HEK293 (cell line): Measurements from ENCODE around the gene RNF215.

Source experiments
- AEBP2 ChIP-seq: fragments of 450-650 bp; formaldehyde crosslinking; IDR thresholded peaks from 2 replicates; pipeline ENCODE4 v1.5.1; 2016; ENCODE audit warnings: missing biosample characterization, missing genetic modification characterization, borderline replicate concordance
- GLI4 ChIP-seq: fragments of 450-650 bp; formaldehyde crosslinking; IDR thresholded peaks from 2 replicates; pipeline ENCODE4 v1.5.1; 2016; ENCODE audit warnings: missing biosample characterization, missing genetic modification characterization
- HOXC10 ChIP-seq: sonication (generic); formaldehyde crosslinking; IDR thresholded peaks from 2 replicates; pipeline ENCODE4 v1.8.1; 2023; ENCODE audit warnings: mild to moderate bottlenecking, missing genetic modification reagents
- KLF1 ChIP-seq: fragments of 450-650 bp; formaldehyde crosslinking; IDR thresholded peaks from 2 replicates; pipeline ENCODE4 v1.5.1; 2016; ENCODE audit warnings: missing biosample characterization, missing genetic modification characterization
- KLF10 ChIP-seq: fragments of 450-650 bp; IDR thresholded peaks from 2 replicates; pipeline ENCODE4 v1.5.1; 2018; ENCODE audit warnings: missing biosample characterization, mild to moderate bottlenecking, missing genetic modification characterization
- REPIN1 ChIP-seq: fragments of 450-650 bp; formaldehyde crosslinking; IDR thresholded peaks from 2 replicates; pipeline ENCODE4 v1.5.1; 2017; ENCODE audit warnings: missing biosample characterization, missing genetic modification characterization, low read depth
- SALL2 ChIP-seq: fragments of 450-650 bp; formaldehyde crosslinking; IDR thresholded peaks from 2 replicates; pipeline ENCODE4 v1.5.0; 2017; ENCODE audit warnings: missing biosample characterization, mild to moderate bottlenecking, missing genetic modification characterization, borderline replicate concordance
- TSHZ1 ChIP-seq: fragments of 450-650 bp; formaldehyde crosslinking; IDR thresholded peaks from 2 replicates; pipeline ENCODE4 v1.5.1; 2016; ENCODE audit warnings: missing biosample characterization, missing genetic modification characterization, borderline replicate concordance
- ZEB2 ChIP-seq: fragments of 450-650 bp; formaldehyde crosslinking; IDR thresholded peaks from 2 replicates; pipeline ENCODE4 v1.5.1; 2016; ENCODE audit warnings: missing biosample characterization, missing genetic modification characterization
- ZNF394 ChIP-seq: fragments of 450-650 bp; formaldehyde crosslinking; IDR thresholded peaks from 2 replicates; pipeline ENCODE4 v1.5.1; 2016; ENCODE audit warnings: missing biosample characterization, missing genetic modification characterization, mild to moderate bottlenecking, moderate library complexity, borderline replicate concordance
- ZNF510 ChIP-seq: fragments of 450-650 bp; formaldehyde crosslinking; IDR thresholded peaks from 2 replicates; pipeline ENCODE4 v1.5.1; 2018; ENCODE audit warnings: mild to moderate bottlenecking, missing genetic modification characterization, missing biosample characterization; ENCODE audit not compliant: insufficient replicate concordance
- ZNF514 ChIP-seq: fragments of 450-650 bp; formaldehyde crosslinking; IDR thresholded peaks from 2 replicates; pipeline ENCODE4 v1.5.1; 2016; ENCODE audit warnings: missing biosample characterization, missing genetic modification characterization
- ZNF561 ChIP-seq: fragments of 450-650 bp; IDR thresholded peaks from 2 replicates; pipeline ENCODE4 v1.5.1; 2018; ENCODE audit warnings: missing biosample characterization, missing genetic modification characterization, borderline replicate concordance
- ZNF707 ChIP-seq: fragments of 450-650 bp; formaldehyde crosslinking; IDR thresholded peaks from 2 replicates; pipeline ENCODE4 v1.5.1; 2016; ENCODE audit warnings: missing biosample characterization, missing genetic modification characterization
- ZNF777 ChIP-seq: fragments of 450-650 bp; formaldehyde crosslinking; IDR thresholded peaks from 2 replicates; pipeline ENCODE4 v1.5.1; 2017; ENCODE audit warnings: missing biosample characterization, missing genetic modification characterization, borderline replicate concordance
- ZNF837 ChIP-seq: fragments of 450-650 bp; formaldehyde crosslinking; IDR thresholded peaks from 2 replicates; pipeline ENCODE4 v1.5.1; 2016; ENCODE audit warnings: missing biosample characterization, missing genetic modification characterization
- TF ChIP-seq, protein P1 (sequence below): fragments of 450-650 bp; formaldehyde crosslinking; IDR thresholded peaks from 2 replicates; pipeline ENCODE4 v1.5.1; 2016; ENCODE audit warnings: missing biosample characterization, missing genetic modification characterization
- TF ChIP-seq, protein P2 (sequence below): fragments of 450-650 bp; formaldehyde crosslinking; IDR thresholded peaks from 2 replicates; pipeline ENCODE4 v1.5.1; 2017; ENCODE audit warnings: missing biosample characterization, missing genetic modification characterization
- TF ChIP-seq, protein P3 (sequence below): fragments of 450-650 bp; formaldehyde crosslinking; IDR thresholded peaks from 2 replicates; pipeline ENCODE4 v1.5.1; 2016; ENCODE audit warnings: missing biosample characterization, missing genetic modification characterization
- TF ChIP-seq, protein P4 (sequence below): fragments of 450-650 bp; formaldehyde crosslinking; IDR thresholded peaks from 2 replicates; pipeline ENCODE4 v1.5.1; 2016; ENCODE audit warnings: missing biosample characterization, missing genetic modification characterization
- TF ChIP-seq, protein P5 (sequence below): fragments of 450-650 bp; formaldehyde crosslinking; optimal IDR thresholded peaks from 2 replicates; pipeline ENCODE3; 2016; ENCODE audit warnings: missing biosample characterization, mild to moderate bottlenecking, missing genetic modification characterization
- TF ChIP-seq, protein P6 (sequence below): fragments of 450-650 bp; formaldehyde crosslinking; IDR thresholded peaks from 2 replicates; pipeline ENCODE4 v1.5.1; 2016; ENCODE audit warnings: missing biosample characterization, missing genetic modification characterization

RNF215 gene

DNA sequence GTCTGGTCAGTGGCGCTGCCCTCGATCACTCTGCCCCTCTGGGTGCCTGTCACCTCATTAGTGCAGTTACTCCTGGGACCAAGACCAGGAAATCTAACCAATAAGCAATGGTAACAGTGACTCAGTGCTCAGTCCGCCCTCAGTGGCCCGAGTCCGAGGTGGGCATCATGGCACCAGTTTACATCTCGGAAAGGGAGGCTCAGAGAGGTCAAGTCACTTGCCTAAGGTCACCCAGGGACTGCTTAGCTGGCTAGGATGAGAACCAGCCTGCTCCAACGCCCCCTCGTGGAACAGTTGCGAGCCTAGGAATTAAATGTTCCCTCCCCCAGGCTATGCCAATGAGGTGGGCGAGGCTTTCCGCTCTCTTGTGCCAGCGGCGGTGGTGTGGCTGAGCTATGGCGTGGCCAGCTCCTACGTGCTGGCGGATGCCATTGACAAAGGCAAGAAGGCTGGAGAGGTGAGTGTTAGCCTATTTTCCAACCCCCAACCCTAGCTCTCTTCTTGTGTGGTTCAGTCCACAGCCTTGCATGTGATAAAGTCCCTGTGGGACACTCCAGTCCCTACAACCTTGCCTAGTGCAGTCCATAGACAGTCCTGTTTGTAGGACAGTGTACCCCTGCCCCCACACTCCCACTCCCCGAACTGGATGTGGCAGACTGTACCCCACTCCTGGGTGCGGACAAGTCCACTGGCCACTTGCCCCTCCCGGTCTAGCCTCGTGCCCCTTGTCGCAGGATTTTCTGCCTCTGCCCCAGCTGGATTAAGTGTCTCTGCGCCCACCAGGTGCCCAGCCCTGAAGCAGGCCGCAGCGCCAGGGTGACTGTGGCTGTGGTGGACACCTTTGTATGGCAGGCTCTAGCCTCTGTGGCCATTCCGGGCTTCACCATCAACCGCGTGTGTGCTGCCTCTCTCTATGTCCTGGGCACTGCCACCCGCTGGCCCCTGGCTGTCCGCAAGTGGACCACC, 39.5 kb upstream of the RNF215 start (continued):
- TF ChIP-seq, protein P1, sequence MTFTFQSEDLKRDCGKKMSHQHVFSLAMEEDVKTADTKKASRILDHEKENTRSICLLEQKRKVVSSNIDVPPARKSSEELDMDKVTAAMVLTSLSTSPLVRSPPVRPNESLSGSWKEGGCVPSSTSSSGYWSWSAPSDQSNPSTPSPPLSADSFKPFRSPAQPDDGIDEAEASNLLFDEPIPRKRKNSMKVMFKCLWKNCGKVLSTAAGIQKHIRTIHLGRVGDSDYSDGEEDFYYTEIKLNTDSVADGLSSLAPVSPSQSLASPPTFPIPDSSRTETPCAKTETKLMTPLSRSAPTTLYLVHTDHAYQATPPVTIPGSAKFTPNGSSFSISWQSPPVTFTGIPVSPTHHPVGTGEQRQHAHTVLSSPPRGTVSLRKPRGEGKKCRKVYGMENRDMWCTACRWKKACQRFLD (tag by site-specific recombination) = no peak
- TF ChIP-seq SALL2 (tag by site-specific recombination) = no peak
- TF ChIP-seq ZNF514 (tag by site-specific recombination) = no peak
- no peak for TF ChIP-seq ZNF561
- TF ChIP-seq, protein P2, sequence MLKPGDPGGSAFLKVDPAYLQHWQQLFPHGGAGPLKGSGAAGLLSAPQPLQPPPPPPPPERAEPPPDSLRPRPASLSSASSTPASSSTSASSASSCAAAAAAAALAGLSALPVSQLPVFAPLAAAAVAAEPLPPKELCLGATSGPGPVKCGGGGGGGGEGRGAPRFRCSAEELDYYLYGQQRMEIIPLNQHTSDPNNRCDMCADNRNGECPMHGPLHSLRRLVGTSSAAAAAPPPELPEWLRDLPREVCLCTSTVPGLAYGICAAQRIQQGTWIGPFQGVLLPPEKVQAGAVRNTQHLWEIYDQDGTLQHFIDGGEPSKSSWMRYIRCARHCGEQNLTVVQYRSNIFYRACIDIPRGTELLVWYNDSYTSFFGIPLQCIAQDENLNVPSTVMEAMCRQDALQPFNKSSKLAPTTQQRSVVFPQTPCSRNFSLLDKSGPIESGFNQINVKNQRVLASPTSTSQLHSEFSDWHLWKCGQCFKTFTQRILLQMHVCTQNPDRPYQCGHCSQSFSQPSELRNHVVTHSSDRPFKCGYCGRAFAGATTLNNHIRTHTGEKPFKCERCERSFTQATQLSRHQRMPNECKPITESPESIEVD (tag by site-specific recombination) = no peak
- TF ChIP-seq ZNF394 (tag by site-specific recombination) = no peak
- TF ChIP-seq ZEB2 (tag by site-specific recombination) = no peak
- TF ChIP-seq, protein P3, sequence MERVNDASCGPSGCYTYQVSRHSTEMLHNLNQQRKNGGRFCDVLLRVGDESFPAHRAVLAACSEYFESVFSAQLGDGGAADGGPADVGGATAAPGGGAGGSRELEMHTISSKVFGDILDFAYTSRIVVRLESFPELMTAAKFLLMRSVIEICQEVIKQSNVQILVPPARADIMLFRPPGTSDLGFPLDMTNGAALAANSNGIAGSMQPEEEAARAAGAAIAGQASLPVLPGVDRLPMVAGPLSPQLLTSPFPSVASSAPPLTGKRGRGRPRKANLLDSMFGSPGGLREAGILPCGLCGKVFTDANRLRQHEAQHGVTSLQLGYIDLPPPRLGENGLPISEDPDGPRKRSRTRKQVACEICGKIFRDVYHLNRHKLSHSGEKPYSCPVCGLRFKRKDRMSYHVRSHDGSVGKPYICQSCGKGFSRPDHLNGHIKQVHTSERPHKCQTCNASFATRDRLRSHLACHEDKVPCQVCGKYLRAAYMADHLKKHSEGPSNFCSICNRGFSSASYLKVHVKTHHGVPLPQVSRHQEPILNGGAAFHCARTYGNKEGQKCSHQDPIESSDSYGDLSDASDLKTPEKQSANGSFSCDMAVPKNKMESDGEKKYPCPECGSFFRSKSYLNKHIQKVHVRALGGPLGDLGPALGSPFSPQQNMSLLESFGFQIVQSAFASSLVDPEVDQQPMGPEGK (tag by site-specific recombination) = peak; percentile 19; the same call in 1 of the 2 replicates
- TF ChIP-seq, protein P4, sequence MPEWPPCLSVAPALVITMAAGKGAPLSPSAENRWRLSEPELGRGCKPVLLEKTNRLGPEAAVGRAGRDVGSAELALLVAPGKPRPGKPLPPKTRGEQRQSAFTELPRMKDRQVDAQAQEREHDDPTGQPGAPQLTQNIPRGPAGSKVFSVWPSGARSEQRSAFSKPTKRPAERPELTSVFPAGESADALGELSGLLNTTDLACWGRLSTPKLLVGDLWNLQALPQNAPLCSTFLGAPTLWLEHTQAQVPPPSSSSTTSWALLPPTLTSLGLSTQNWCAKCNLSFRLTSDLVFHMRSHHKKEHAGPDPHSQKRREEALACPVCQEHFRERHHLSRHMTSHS (tag by site-specific recombination) = no peak
- TF ChIP-seq KLF10 (tag by site-specific recombination) = 0 out of 2 replicates have a peak, but pooled peaks have one; percentile 13
- TF ChIP-seq AEBP2 (tag by site-specific recombination) = no peak
- no peak for TF ChIP-seq ZNF510
- no peak; the same call in 1 of the 2 replicates for TF ChIP-seq KLF1 (tag by site-specific recombination)
- TF ChIP-seq GLI4 (tag by site-specific recombination) = no peak
- TF ChIP-seq ZNF707 (tag by site-specific recombination) = no peak
- no peak for TF ChIP-seq HOXC10 (CRISPR knock-in tag)
- TF ChIP-seq, protein P5, sequence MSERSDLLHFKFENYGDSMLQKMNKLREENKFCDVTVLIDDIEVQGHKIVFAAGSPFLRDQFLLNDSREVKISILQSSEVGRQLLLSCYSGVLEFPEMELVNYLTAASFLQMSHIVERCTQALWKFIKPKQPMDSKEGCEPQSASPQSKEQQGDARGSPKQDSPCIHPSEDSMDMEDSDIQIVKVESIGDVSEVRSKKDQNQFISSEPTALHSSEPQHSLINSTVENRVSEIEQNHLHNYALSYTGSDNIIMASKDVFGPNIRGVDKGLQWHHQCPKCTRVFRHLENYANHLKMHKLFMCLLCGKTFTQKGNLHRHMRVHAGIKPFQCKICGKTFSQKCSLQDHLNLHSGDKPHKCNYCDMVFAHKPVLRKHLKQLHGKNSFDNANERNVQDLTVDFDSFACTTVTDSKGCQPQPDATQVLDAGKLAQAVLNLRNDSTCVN (tag by site-specific recombination) = no peak
- no peak for TF ChIP-seq TSHZ1
- TF ChIP-seq ZNF777 = no peak
- TF ChIP-seq ZNF837 (tag by site-specific recombination) = no peak
- TF ChIP-seq, protein P6, sequence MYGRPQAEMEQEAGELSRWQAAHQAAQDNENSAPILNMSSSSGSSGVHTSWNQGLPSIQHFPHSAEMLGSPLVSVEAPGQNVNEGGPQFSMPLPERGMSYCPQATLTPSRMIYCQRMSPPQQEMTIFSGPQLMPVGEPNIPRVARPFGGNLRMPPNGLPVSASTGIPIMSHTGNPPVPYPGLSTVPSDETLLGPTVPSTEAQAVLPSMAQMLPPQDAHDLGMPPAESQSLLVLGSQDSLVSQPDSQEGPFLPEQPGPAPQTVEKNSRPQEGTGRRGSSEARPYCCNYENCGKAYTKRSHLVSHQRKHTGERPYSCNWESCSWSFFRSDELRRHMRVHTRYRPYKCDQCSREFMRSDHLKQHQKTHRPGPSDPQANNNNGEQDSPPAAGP (tag by site-specific recombination) = no peak
- TF ChIP-seq REPIN1 (tag by site-specific recombination) = no peak
